ENCODE measurements around the gene CLEC4E. TPM values are rescaled to one million over a fixed set of nuclear protein-coding genes. Genes with fewer than 3 reads are reported as not detected.
"Not testable (repeated sequence)": the region's sequence is repeated elsewhere in the genome, so short reads cannot be mapped to it uniquely, and the experiment has no call there.

The CLEC4E gene
- total RNA-seq, 1 donor from 2014 or later, result 1.2 TPM

DNA sequence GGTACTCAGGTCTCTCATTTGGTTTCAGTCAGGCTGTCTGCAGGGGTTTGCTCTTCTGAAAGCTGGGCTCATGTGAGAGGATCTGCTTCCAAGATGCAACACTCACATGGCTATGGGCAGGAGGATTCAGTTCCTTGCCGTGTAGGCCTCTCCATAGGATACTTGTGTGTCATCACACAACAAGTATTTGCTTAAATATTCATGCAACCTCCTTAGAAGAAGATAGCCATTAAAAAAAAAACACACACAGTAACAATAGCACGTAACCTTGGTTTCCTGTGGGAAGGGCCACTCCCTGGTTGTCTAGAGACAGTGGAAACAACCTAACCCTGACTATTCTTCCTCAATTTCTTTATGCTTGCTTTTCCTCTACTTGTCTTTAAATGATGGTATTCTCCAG lies 31.8 kb upstream of the CLEC4E start:
- DNase-seq (ENCODE audit: low spot score), result no peak
- Mint-ChIP-seq H3K36me3 (ENCODE audit: low read depth, unreplicated experiment) (no peaks in the 10 kb centered on the region), H3K9me3 (ENCODE audit: unreplicated experiment) (no peaks in the 10 kb centered on the region), H3K4me1 (ENCODE audit: unreplicated experiment) (peaks cover 9% of the 10 kb centered on the region), H3K4me3 (ENCODE audit: unreplicated experiment) (no peak overlapping the region), H3K27me3 (ENCODE audit: unreplicated experiment) (peaks cover 1% of the 10 kb centered on the region), H3K27ac (ENCODE audit: unreplicated experiment) (peak overlapping the region; percentile 89)
- TF ChIP-seq, protein P1, sequence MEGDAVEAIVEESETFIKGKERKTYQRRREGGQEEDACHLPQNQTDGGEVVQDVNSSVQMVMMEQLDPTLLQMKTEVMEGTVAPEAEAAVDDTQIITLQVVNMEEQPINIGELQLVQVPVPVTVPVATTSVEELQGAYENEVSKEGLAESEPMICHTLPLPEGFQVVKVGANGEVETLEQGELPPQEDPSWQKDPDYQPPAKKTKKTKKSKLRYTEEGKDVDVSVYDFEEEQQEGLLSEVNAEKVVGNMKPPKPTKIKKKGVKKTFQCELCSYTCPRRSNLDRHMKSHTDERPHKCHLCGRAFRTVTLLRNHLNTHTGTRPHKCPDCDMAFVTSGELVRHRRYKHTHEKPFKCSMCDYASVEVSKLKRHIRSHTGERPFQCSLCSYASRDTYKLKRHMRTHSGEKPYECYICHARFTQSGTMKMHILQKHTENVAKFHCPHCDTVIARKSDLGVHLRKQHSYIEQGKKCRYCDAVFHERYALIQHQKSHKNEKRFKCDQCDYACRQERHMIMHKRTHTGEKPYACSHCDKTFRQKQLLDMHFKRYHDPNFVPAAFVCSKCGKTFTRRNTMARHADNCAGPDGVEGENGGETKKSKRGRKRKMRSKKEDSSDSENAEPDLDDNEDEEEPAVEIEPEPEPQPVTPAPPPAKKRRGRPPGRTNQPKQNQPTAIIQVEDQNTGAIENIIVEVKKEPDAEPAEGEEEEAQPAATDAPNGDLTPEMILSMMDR (IDR thresholded peaks at IDR 0.05; ENCODE audit: unreplicated experiment), result no peak

DNA sequence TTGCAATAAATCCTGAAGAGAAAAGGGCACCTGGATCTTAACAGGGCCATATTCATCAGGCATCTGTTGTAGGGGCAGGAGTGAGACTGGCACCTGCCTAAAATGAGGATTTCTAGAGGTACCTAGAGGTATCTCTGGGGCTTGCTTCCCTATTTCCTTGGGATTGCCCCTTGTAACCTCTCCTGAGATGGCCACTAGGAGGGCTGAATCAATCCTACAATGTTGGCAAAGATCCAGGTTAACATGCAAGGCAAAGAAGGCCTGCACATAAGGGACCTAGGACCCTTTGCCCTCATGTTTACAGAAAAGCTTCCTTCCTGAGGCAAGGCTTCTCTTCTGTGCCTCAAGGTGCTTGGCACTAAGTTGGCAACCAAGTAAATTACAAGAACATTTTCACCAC lies 25.8 kb upstream of the CLEC4E start:
- Mint-ChIP-seq H3K27ac (ENCODE audit: unreplicated experiment) (no peak overlapping the region), H3K4me3 (ENCODE audit: unreplicated experiment) (no peak overlapping the region), H3K36me3 (ENCODE audit: low read depth, unreplicated experiment) (peaks cover 8% of the 10 kb centered on the region), H3K27me3 (ENCODE audit: unreplicated experiment) (no peaks in the 10 kb centered on the region), H3K9me3 (ENCODE audit: unreplicated experiment) (peaks cover 6% of the 10 kb centered on the region), H3K4me1 (ENCODE audit: unreplicated experiment) (peaks cover 2% of the 10 kb centered on the region)
- DNase-seq (ENCODE audit: low spot score), result no peak
- TF ChIP-seq, protein P1 (IDR thresholded peaks at IDR 0.05; ENCODE audit: unreplicated experiment), result no peak

DNA sequence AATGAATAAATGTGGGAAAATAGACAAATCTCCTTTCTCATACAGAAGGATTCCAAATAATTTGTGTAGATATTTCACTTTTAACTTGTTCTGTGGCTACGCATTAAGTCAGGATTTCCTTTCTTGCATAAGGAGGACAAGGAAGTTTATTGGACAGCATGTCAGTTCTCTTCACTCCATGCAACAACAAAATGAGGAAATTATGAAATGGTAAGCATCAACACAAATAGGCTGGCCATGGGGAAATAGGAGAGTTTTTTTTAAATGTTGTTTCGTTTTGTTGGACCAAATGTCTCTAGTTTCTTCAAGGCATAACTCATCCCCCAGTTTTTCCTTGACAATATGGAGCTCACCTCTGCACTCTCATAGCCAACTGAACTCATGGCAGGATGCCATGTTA lies 25.3 kb upstream of the CLEC4E start:
- not testable (repeated sequence) for H3K4me1 Mint-ChIP-seq (ENCODE audit: unreplicated experiment); H3K27ac Mint-ChIP-seq (ENCODE audit: unreplicated experiment); H3K9me3 Mint-ChIP-seq (ENCODE audit: unreplicated experiment); H3K36me3 Mint-ChIP-seq (ENCODE audit: low read depth, unreplicated experiment); H3K27me3 Mint-ChIP-seq (ENCODE audit: unreplicated experiment); DNase-seq (ENCODE audit: low spot score); H3K4me3 Mint-ChIP-seq (ENCODE audit: unreplicated experiment)

DNA sequence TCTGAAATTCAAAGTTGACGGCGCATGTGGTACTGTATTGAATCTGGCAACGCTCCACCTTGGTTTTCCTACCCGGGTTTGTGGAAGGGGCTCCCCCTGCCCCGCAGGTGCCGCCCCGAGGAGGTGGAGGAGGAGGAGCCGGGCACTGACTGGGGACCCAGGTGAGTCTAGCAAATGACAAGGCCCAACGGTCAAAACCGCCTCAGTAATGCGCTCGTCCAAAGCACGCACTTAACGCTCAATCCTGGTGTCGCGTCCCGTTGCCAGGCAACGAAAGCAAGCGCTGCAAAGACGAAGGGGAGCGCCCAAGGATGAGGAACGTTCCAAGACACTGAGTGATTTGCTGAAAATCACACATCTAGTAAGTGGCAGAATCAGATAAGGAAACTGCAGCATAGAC lies 24.0 kb upstream of the CLEC4E start:
- Mint-ChIP-seq H3K27ac (ENCODE audit: unreplicated experiment) (no peak overlapping the region), H3K4me3 (ENCODE audit: unreplicated experiment) (no peak overlapping the region), H3K27me3 (ENCODE audit: unreplicated experiment) (no peaks in the 10 kb centered on the region), H3K4me1 (ENCODE audit: unreplicated experiment) (peaks cover 2% of the 10 kb centered on the region), H3K36me3 (ENCODE audit: low read depth, unreplicated experiment) (peaks cover 13% of the 10 kb centered on the region), H3K9me3 (ENCODE audit: unreplicated experiment) (peaks cover 6% of the 10 kb centered on the region)
- DNase-seq (ENCODE audit: low spot score), result no peak
- TF ChIP-seq, protein P1 (IDR thresholded peaks at IDR 0.05; ENCODE audit: unreplicated experiment), result no peak

DNA sequence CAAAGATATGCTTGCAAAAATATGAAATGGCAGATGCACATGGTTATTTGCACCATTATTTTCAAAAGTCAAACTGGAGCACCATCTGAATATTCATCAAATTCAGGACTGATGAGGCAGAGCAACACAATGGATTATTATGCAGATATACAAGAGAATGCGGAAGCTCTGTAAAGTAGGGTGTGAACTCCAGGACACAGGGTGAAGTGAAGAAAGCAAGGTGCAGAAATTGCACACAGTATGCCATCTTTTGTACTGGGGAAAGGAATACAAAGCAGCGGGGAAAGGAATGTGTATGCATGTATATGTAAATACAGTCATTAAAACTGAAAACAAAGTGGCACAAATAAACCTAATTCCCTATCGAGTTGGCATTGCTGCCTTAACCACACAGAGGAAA lies 22.7 kb upstream of the CLEC4E start:
- Mint-ChIP-seq H3K4me3 (ENCODE audit: unreplicated experiment) (no peak overlapping the region), H3K27ac (ENCODE audit: unreplicated experiment) (no peak overlapping the region), H3K36me3 (ENCODE audit: low read depth, unreplicated experiment) (peaks cover 13% of the 10 kb centered on the region), H3K27me3 (ENCODE audit: unreplicated experiment) (no peaks in the 10 kb centered on the region), H3K4me1 (ENCODE audit: unreplicated experiment) (peaks cover 2% of the 10 kb centered on the region), H3K9me3 (ENCODE audit: unreplicated experiment) (peaks cover 6% of the 10 kb centered on the region)
- DNase-seq (ENCODE audit: low spot score), result no peak
- TF ChIP-seq, protein P1 (IDR thresholded peaks at IDR 0.05; ENCODE audit: unreplicated experiment), result no peak

DNA sequence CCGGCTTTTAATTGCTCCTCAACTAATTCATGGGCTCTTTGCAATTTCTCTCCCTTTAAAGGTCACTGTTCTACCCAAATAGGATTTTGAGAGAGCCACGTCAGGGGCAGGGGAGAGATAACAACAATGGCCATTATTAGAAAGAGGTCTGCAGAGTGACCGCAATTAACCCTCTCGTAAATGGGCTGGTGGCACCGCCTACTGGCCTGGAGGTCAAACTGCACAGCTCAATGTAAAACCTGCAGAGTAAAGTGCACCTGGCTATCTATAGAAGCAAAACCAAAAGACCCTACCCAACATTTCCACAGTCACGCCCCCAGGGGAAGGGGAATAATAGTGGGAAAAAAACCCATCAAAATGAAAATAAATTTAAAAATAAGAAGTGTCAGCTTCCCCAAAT lies 21.6 kb upstream of the CLEC4E start:
- Mint-ChIP-seq H3K36me3 (ENCODE audit: low read depth, unreplicated experiment) (peaks cover 12% of the 10 kb centered on the region), H3K27ac (ENCODE audit: unreplicated experiment) (no peak overlapping the region), H3K27me3 (ENCODE audit: unreplicated experiment) (no peaks in the 10 kb centered on the region), H3K4me3 (ENCODE audit: unreplicated experiment) (no peak overlapping the region), H3K9me3 (ENCODE audit: unreplicated experiment) (peaks cover 6% of the 10 kb centered on the region), H3K4me1 (ENCODE audit: unreplicated experiment) (peaks cover 2% of the 10 kb centered on the region)
- DNase-seq (ENCODE audit: low spot score), result no peak
- TF ChIP-seq, protein P1 (IDR thresholded peaks at IDR 0.05; ENCODE audit: unreplicated experiment), result no peak
